HCT116 (cell line): ENCODE data around the gene KCNK4.
A peak's percentile ranks its signal among the peaks of the same experiment; 100 is the strongest.

Experiments used
- CTCF ChIP-seq, 3 experiments: fragments of 200-600 bp in 1 of 3; sonication (generic) in 1 of 3; IDR thresholded peaks in 2 of 3; conservative IDR thresholded peaks in 1 of 3; 2 replicates each; pipeline ENCODE4 v1.5.1; 2012 to 2017; ENCODE audit warnings: low read depth in 2 of 3, low read length in 2 of 3, antibody characterized with exemption in 1 of 3, borderline replicate concordance in 1 of 3, control low read depth in 1 of 3, mild to moderate bottlenecking in 1 of 3, mixed read lengths in 1 of 3, mixed run types in 1 of 3, moderate library complexity in 1 of 3; ENCODE audit not compliant: insufficient read depth in 1 of 3
- EGR1 ChIP-seq: IDR thresholded peaks from 2 replicates; pipeline ENCODE4 v1.6.1; 2012; ENCODE audit warnings: low read depth
- FOSL1 ChIP-seq: IDR thresholded peaks from 2 replicates; pipeline ENCODE4 v1.6.1; 2012; ENCODE audit warnings: low read depth
- POLR2A ChIP-seq: IDR thresholded peaks from 2 replicates; pipeline ENCODE4 v1.7.0; 2011; ENCODE audit warnings: borderline replicate concordance; ENCODE audit not compliant: insufficient read depth, insufficient read length; ENCODE audit errors: extremely low read depth
- POLR2AphosphoS5 ChIP-seq: IDR thresholded peaks from 2 replicates; pipeline ENCODE4 v1.6.1; 2011; ENCODE audit warnings: mild to moderate bottlenecking, low read depth, low read length, moderate library complexity

GRCh38 chr11:64268893-64269539 is 22.1 kb upstream of the KCNK4 start:
- TF ChIP-seq CTCF (IDR thresholded peaks at IDR 0.05 in 2 of 3, conservative IDR thresholded peaks at IDR 0.05 in 1 of 3; ENCODE audit: borderline replicate concordance in 1 of 3, insufficient read depth in 1 of 3, low read depth in 2 of 3, low read length in 2 of 3) (no peak), POLR2A (peak; percentile 14), POLR2AphosphoS5 (no peak; the same call in 1 of the 2 replicates), EGR1 (no peak), FOSL1 (no peak)
